Natural killer cell (primary cell): ENCODE results near the gene CDH24. TPM values are rescaled to one million over a fixed set of nuclear protein-coding genes. Genes with fewer than 3 reads are reported as not detected.

ENCODE experiments used
- ATAC-seq, 3 donors: fragments of 150-1000 bp in 2 of 3; fragments of 200-7000 bp in 1 of 3; cut with Tn5 transposase; 1 replicate in 1 of 3; 2 replicates in 2 of 3; pipeline ENCODE4 v1.10.0; 2021; ENCODE audit warnings: mild to moderate bottlenecking in 2 of 3, moderate library complexity in 2 of 3
- DNase-seq, 2 donors: peaks; one replicate each; pipeline versions ENCODE4 v3.0.0 to v3.0.0-alpha.2; 2013 to 2021; ENCODE audit warnings: mixed read lengths in 1 of 2
- H3K27ac ChIP-seq: one replicate; pipeline ENCODE4 v1.5.1; 2013; ENCODE audit warnings: mild to moderate bottlenecking, low read length
- H3K27me3 ChIP-seq: one replicate; pipeline ENCODE4 v1.6.1; 2013; ENCODE audit warnings: low read length; ENCODE audit not compliant: control insufficient read depth, insufficient read depth
- H3K36me3 ChIP-seq: one replicate; pipeline ENCODE4 v1.6.1; 2013; ENCODE audit warnings: low read length; ENCODE audit not compliant: control insufficient read depth, insufficient read depth
- H3K4me1 ChIP-seq: one replicate; pipeline ENCODE4 v1.6.1; 2013; ENCODE audit warnings: low read length; ENCODE audit not compliant: control insufficient read depth, insufficient read depth
- H3K4me3 ChIP-seq: one replicate; pipeline ENCODE4 v1.5.1; 2013; ENCODE audit warnings: low read length
- H3K9me3 ChIP-seq: one replicate; pipeline ENCODE4 v1.6.1; 2013; ENCODE audit warnings: low read length; ENCODE audit not compliant: control insufficient read depth, insufficient read depth
- H3K27ac Mint-ChIP-seq, 2 donors: one replicate each; pipeline ENCODE4 v1.8.0; 2022; ENCODE audit warnings: mild to moderate bottlenecking in 2 of 2, mixed read lengths in 2 of 2, moderate library complexity in 1 of 2
- H3K27me3 Mint-ChIP-seq, 2 donors: one replicate each; pipeline ENCODE4 v1.8.0; 2022; ENCODE audit warnings: low read depth in 2 of 2, mixed read lengths in 2 of 2
- H3K36me3 Mint-ChIP-seq: one replicate; pipeline ENCODE4 v1.8.0; 2022; ENCODE audit warnings: mixed read lengths
- H3K4me1 Mint-ChIP-seq, 2 donors: one replicate each; pipeline ENCODE4 v1.8.0; 2022; ENCODE audit warnings: mixed read lengths in 2 of 2
- H3K4me3 Mint-ChIP-seq: one replicate; pipeline ENCODE4 v1.8.0; 2022; ENCODE audit warnings: mild to moderate bottlenecking, moderate library complexity, mixed read lengths
- H3K9me3 Mint-ChIP-seq, 2 donors: one replicate each; pipeline ENCODE4 v1.8.0; 2022; ENCODE audit warnings: mixed read lengths in 2 of 2
- CTCF ChIP-seq: fragments of 200-600 bp; IDR thresholded peaks from one replicate; pipeline ENCODE4 v1.8.0; 2022; ENCODE audit warnings: antibody characterized with exemption
- WGBS: methylation state at CpG from one replicate; pipeline ENCODE4 v1.1.7; 2013; ENCODE audit warnings: missing lambda C conversion rate; ENCODE audit not compliant: insufficient coverage; 5-methylcytosine and 5-hydroxymethylcytosine counted together
- intact Hi-C: fragments of 100-400 bp; cut with micrococcal nuclease; formaldehyde crosslinking; loops from one replicate; pipeline ENCODE4 v1.14.2; 2022
- total RNA-seq, 4 donors: library from RNA; stranded (reverse); fragments of 120-200 nt in 1 of 4; gene quantifications; one replicate each; pipeline versions ENCODE4 v1.2.3 to v1.2.4, GENCODE V29; 2013 to 2022

The CDH24 gene
- total RNA-seq, 3 donors from 2014 or later (not counting 1 experiment from before 2014, with no cell fraction given) = 1.9 to 4.9 (median 2.8) TPM

GRCh38 chr14:23042162-23042965 lies 15.0 kb downstream of the CDH24 start, which contains the start of gene PSMB11:
Gene PSMB11 (plus strand): TSS chr14:23042212. CDS start chr14:23042226, 14 bp downstream.
- H3K4me3 ChIP-seq = no peak within 1 kb of the TSS
- no peaks in the 10 kb centered on the region for H3K9me3 Mint-ChIP-seq
- DNase-seq = no peak
- no peaks in the 10 kb centered on the region for H3K36me3 ChIP-seq
- intact Hi-C loops = no loop called here
- H3K27me3 ChIP-seq = no peaks in the 10 kb centered on the region
- H3K9me3 ChIP-seq = no peaks in the 10 kb centered on the region
- H3K36me3 Mint-ChIP-seq = no peaks in the 10 kb centered on the region
- H3K27ac Mint-ChIP-seq = no peak within 1 kb of the TSS
- H3K4me1 Mint-ChIP-seq = peaks cover 0 to 4% of the 10 kb centered on the region in 2 donors
- ATAC-seq = peak in 1 of 3 donors; percentile 14
- no peaks in the 10 kb centered on the region for H3K4me1 ChIP-seq
- WGBS = 92% methylated on average over 36 of the region's 36 CpGs
- peaks cover 0 to 2% of the 10 kb centered on the region in 2 donors for H3K27me3 Mint-ChIP-seq
- H3K27ac ChIP-seq = no peak within 1 kb of the TSS
- TF ChIP-seq CTCF = no peak
- no peak within 1 kb of the TSS for H3K4me3 Mint-ChIP-seq

- Mint-ChIP-seq H3K36me3 (no peaks in the 10 kb centered on the region), H3K4me3 (no peak overlapping the region), H3K27me3 (no peaks in the 10 kb centered on the region), H3K9me3 (no peaks in the 10 kb centered on the region), H3K27ac (no peak overlapping the region), H3K4me1 (no peaks in the 10 kb centered on the region)
- ATAC-seq (no peak), DNase-seq (no peak)
- TF ChIP-seq CTCF = no peak
- Histone ChIP-seq H3K4me1 (no peaks in the 10 kb centered on the region), H3K9me3 (no peaks in the 10 kb centered on the region), H3K4me3 (no peak overlapping the region), H3K27me3 (no peaks in the 10 kb centered on the region), H3K36me3 (no peaks in the 10 kb centered on the region), H3K27ac (no peak overlapping the region)
- 88% methylated on average over 7 of the region's 8 CpGs for WGBS
- intact Hi-C loops = no loop called here
These were observed 15.6 kb downstream of the CDH24 start for GRCh38 chr14:23041729-23042128.

GRCh38 chr14:23040100-23040499 lies 17.2 kb downstream of the CDH24 start:
- Mint-ChIP-seq H3K27me3 (no peaks in the 10 kb centered on the region), H3K4me1 (peaks cover 4 to 5% of the 10 kb centered on the region in 2 donors), H3K36me3 (no peaks in the 10 kb centered on the region), H3K4me3 (no peak overlapping the region), H3K9me3 (no peaks in the 10 kb centered on the region), H3K27ac (no peak overlapping the region)
- DNase-seq (no peak), ATAC-seq (no peak)
- WGBS = 93% methylated on average over 3 of the region's 4 CpGs
- intact Hi-C loops = no loop called here
- Histone ChIP-seq H3K4me3 (no peak overlapping the region), H3K36me3 (no peaks in the 10 kb centered on the region), H3K4me1 (no peaks in the 10 kb centered on the region), H3K27ac (no peak overlapping the region), H3K9me3 (no peaks in the 10 kb centered on the region), H3K27me3 (no peaks in the 10 kb centered on the region)
- TF ChIP-seq CTCF = no peak
